Fibroblast of gingiva (primary cell): ENCODE measurements around the gene MARK2.
"Not testable (repeated sequence)": the region's sequence is repeated elsewhere in the genome, so short reads cannot be mapped to it uniquely, and the experiment has no call there.

Experiments
- DNase-seq: peaks from one replicate; pipeline ENCODE4 v3.0.0-alpha.2; 2011; ENCODE audit warnings: low read depth

MARK2 gene

DNA sequence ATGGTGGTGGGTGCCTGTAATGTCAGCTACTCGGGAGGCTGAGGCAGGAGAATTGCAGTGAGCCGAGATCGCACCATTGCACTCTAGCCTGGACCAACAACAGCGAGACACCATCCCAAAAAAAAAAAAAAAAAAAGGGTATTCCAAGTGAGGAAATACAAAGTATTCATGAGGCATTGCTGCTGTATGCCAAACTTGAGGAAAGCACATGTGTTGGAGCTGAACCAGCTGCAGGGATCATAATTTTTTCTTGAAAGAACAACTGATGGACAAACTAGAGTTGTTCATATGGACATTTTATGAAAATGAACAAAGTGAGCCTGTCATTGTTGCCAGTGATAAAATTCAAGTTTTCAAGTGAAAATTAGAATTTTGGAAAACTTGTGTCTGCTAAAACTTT, 15.8 kb downstream of the MARK2 start:
- DNase-seq, result peak; percentile 21

GRCh38 chr11:63855975-63856374, 17.1 kb downstream of the MARK2 start:
- no peak for DNase-seq

DNA sequence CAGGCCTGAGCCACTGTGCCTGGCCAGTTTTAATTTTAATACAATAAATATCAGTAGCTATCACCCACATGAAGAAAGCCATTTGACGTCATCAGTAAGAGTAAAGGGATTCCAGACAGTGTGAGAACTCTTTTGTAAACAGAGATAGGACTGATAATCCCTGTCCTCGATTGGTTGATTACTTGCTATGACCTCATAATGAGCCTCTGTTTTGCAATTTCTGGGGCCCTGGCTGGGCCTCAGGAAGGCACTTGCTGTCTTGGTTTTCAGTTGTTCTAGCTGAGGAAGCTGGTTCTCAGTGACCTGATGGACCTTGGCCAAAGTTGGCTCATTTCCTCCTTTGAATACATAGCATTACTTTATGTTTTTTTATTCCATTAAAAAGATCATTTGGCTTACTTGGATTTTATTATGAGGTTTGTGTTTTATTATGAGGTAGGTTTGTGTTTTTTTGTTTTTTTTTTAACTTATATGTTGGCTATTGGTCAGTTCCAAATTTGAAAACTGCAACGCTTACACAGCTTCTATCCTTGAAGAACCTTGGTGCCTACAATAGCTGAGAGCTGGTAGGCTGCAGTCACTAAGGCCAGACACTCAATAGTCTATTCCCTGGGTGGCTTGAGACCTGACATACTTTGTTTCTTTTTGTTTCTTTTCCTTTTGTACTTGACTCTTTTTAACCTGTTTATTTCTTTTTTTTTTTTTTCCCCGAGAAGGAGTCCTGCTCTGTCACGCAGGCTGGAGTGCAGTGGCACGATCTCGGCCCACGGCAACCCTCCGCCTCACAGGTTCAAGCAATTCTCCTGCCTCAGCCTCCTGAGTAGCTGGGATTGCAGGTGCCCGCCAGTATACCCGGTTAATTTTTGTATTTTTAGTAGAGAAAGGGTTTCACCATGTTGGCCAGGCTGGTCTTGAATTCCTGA, 20.0 kb downstream of the MARK2 start:
- peak; percentile 79 for DNase-seq

DNA sequence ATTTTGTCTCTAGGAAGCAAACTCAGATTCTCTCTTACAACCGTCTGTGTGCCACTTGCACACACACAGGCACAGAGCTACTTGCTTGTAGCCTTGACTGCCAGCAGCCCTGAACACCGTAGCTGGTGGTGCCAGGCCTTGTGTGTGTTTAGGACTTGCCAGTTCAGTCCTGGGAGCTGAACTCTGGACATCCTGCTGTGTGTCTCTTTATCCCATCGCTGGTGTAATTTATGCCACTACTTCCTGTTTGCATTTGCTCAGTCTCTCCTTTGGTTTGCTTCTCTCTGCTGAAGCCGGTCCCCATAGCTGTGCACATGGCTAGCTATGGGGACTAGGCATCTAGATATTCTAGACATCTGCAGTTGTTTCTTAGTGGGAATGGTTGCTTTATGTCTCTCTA, 24.0 kb downstream of the MARK2 start:
- DNase-seq, result no peak

GRCh38 chr11:63863620-63864019, 24.7 kb downstream of the MARK2 start:
- DNase-seq, result not testable (repeated sequence)

DNA sequence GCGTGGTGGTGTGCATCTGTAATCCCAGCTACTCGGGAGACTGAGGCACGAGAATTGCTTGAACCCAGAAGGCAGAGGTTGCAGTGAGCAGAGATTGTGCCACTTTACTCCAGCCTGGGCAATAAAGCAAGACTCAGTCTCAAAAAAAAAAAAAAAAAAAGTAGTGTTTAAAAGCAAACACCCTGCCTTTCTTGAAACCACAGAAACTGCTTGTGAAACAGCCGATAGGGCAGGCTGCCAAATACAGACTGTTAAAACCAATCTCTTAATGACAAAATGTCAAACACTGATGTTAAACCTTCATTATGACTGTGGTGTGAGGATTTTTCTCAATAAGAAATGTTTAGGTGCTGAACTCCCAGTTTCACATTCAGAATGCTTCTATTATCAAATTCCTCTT, 27.3 kb downstream of the MARK2 start:
- peak; percentile 64 for DNase-seq

DNA sequence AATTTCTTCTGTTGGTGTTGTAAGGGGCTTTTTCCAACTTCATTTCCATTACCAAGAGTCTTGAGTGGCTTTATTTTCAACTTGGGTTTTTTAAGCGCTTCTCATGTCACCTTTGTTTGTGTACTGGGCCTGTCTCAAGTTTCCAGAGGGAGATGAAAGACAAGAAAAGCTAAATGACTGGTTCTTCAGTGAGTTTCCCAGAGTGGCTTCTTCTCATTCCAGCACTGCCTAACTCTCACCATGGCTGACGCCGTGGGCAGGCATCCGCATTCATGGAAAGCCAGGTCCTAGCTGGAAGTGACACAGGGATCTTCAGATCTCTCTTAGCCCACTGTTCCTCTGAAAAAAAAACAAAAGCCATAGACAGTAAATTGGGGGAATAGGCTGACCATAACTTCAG, 28.6 kb downstream of the MARK2 start:
- DNase-seq, result no peak

GRCh38 chr11:63868399-63869064, 29.6 kb downstream of the MARK2 start:
- no peak for DNase-seq

DNA sequence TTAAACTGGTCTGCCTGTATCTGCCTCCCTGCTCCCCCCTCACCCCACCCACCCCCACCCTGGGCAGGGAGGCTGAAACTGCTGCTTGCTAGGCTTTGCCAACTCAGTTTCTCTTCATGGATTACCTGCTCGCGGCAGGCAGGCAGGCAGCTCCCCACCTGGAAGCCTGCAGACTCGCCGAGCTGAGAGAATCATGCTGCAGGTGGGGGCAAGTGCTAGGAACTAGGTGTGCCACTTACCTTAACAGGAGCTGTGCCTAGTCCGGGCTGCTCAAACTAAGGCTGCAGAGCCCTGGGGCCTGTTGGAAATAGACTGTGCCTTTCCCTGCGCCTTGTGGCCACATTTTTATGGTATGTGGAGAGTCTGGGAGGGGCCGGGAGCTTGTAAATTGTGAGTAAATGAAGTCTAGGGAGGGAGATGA, 30.3 kb downstream of the MARK2 start:
- no peak for DNase-seq

GRCh38 chr11:63869683-63870082, 30.8 kb downstream of the MARK2 start:
- no peak for DNase-seq

- peak; percentile 30 for DNase-seq
Measured at GRCh38 chr11:63870351-63871140, 31.6 kb downstream of the MARK2 start.

DNA sequence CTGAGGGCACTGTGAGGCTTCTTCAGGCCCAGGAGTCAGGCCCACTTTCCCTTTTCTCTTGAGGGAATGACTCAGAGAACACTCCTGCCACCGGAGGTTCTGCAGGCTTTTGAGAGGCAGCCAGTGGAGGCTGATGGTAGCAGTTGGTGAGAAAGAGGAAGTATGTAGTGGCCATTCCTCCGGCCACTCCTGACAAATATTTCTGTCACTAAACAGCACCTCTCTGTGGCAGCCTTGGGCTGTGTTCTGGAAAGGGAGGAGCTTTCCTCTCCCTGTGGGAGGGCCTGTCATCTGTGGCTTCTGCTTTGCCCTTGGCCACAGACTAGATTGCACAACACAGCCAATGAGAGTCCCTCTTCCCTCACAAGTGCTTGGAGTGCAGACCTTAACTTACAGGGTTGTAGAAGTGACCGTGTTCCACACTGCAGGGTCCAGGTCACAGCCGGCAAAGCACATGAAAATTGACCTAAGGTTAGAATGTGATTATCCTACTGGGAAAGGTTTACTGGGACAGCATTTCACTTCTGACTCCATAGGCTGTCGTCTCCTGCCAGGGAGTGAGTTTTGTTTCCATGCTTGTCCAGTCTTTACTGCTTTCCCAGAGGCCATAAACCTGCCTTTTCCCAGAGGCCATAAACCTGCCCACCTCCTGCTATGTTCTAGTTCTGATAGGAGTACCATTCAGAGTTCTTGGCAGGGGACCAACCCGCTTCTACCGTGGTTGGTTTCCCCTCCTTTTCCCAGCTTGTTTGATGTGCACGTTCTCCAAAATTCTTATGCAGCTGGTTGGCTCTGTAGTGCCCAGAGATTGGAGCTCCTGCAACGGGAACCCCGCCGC, 33.3 kb downstream of the MARK2 start:
- DNase-seq, result peak; percentile 93

- no peak for DNase-seq
Measured at GRCh38 chr11:63872800-63873197, 33.9 kb downstream of the MARK2 start.

DNA sequence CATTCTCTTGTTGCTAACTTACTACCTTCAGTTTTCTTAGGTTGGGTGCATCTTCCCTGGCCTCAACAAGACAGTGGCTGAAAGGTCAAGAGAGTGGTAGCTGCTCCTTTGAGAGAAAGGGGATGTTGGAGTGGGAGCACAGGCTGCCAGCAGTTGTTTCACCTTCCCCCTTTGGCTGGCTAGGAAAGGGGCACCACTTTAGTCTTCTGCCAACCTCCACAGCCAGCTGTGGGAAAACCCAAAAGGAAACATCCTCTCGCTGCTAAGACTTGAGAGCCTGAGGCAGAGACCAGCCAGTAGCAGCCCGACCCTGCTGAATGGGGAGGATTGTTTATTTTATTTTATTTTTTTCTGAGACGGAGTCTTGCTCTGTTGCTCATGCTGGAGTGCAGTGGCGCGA, 34.4 kb downstream of the MARK2 start:
- no peak for DNase-seq

- no peak for DNase-seq
Measured at GRCh38 chr11:63874511-63874910, 35.6 kb downstream of the MARK2 start.

DNA sequence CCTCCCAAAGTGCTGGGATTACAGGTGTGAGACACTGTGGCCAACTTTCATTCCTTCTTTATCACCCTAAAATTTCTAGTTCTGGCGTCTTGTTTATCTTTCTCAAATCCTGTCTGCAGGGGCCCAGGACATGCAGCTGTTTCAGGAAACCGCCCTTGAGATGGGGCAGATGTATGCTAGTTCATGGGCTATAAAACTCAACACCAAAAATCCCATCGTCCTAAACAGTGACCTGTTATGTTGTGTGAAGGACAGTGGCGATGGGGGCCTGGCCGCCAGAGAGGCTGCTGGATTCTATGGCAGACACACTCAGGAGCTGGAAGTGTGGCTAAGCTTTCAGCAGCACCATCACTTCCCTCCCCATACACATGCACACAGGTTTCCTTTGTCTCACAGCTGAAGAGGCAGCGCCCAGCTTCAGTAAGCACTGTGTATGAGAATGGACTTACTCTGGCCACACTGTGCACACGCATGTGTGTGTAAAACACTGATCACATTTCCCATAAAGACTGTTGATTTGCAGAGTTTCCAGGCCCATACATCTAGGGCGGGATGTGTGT, 36.7 kb downstream of the MARK2 start:
- DNase-seq, result no peak

DNA sequence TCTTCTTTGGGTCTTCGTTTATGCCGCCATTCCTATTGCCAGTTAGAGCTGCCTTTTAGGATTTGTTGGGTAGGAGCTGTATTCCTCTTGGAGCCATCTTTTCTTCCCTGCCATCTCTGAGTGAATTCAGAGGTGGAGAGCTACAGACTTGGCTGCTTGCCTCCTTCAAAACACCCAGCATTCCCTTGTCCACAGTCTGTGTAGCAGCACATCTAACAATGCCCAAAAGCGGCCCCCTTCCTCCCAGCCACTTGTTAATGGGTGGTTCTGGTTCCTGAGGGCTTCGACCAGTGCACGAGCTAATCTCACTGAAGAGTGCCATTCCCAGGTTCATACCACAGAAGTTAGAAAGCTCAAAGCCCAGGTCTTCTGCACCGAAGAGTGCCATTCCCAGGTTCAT, 37.7 kb downstream of the MARK2 start:
- DNase-seq, result no peak

- DNase-seq, result no peak
Measured at GRCh38 chr11:63877658-63878241, 38.8 kb downstream of the MARK2 start.

DNA sequence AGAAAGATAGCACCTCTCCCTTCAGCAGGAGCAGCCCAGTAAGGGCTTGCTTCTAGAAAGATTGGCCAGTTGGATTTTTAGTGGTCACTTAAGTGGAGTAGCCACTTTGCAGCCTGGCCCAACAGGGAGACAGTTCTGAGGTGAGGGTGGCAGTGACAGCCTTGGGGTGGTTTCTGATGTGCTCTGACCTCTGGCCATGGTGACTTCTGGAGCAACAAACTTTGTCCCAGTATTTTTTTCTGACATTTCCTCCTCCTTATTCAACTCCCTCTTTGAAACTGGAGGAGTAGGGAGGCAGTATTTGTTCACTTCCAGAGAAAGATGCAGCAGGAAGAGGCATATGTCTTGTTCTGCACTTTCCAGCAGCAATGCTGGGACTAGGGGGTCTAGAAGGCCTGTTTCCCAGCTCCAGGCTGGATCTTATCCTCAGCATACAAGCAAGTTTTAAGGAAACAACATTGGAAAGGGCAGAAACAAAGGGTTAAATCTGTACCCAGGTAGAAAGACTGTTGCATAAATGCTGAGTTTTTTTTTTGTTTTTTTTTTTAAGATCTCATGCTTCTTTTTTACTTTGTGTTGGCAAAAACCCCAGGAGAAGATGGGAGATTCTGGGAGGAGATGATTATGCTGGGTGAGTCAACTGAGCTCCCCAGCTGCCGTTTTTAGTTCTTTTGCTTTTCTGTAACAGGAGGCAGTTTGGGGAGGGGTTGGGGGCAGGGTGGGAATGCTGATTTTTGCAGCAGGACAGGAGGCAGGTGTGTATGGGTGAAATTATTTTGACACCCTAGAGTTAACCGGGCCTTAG, 40.9 kb downstream of the MARK2 start:
- DNase-seq, result peak; percentile 43

GRCh38 chr11:63880403-63880790, 41.5 kb downstream of the MARK2 start:
- DNase-seq, result no peak
